H7 (cell line): Measurements from ENCODE around the gene IFNA17. TPM values are rescaled to one million over a fixed set of nuclear protein-coding genes. Genes with fewer than 3 reads are reported as not detected.
A peak's percentile ranks its signal among the peaks of the same experiment; 100 is the strongest.
"Not testable (repeated sequence)": the region's sequence is repeated elsewhere in the genome, so short reads cannot be mapped to it uniquely, and the experiment has no call there.

ENCODE experiments used
- DNase-seq: peaks from one replicate; pipeline ENCODE4 v3.0.0; 2012
- H3K27me3 ChIP-seq: 2 replicates; pipeline ENCODE4 v1.6.0; 2011; ENCODE audit warnings: mild to moderate bottlenecking, low read length; ENCODE audit not compliant: control insufficient read depth, insufficient read depth
- H3K36me3 ChIP-seq: replicated peaks from 2 replicates; pipeline ENCODE4 v1.5.1; 2011; ENCODE audit warnings: low read length; ENCODE audit not compliant: control insufficient read depth, insufficient read depth
- H3K4me3 ChIP-seq: 2 replicates; pipeline ENCODE4 v1.5.1; 2011; ENCODE audit warnings: low read depth, mild to moderate bottlenecking, control low read depth, low read length, moderate library complexity; ENCODE audit not compliant: insufficient read depth
- total RNA-seq: library from RNA; depleted of rRNA; stranded (reverse); fragments of >200 nt; shearing (Covaris generic); gene quantifications from 2 replicates; pipeline ENCODE4 v1.2.3, GENCODE V29; 2014; rRNA removed

Gene IFNA17
- not detected in 2 replicates for total RNA-seq

GRCh38 chr9:21228122-21228521 lies at the start of gene IFNA17:
TSS of gene IFNA17 (minus strand) at chr9:21228222. CDS start at chr9:21228173, 49 bp downstream.
- Histone ChIP-seq H3K4me3 (no peak within 1 kb of the TSS), H3K36me3 (no peaks in the 10 kb centered on the region), H3K27me3 (no peaks in the 10 kb centered on the region)
- DNase-seq: no peak

GRCh38 chr9:21268347-21268657 lies 40.3 kb upstream of the IFNA17 start:
- Histone ChIP-seq H3K4me3 (no peak overlapping the region), H3K27me3 (peaks cover 47% of the 10 kb centered on the region), H3K36me3 (no peaks in the 10 kb centered on the region)
- no peak for DNase-seq

- H3K36me3 ChIP-seq: no peaks in the 10 kb centered on the region
- H3K27me3 ChIP-seq: peaks cover 50% of the 10 kb centered on the region
- no peak overlapping the region for H3K4me3 ChIP-seq
- DNase-seq: no peak
These were observed 39.7 kb upstream of the IFNA17 start for GRCh38 chr9:21267485-21268346.

GRCh38 chr9:21266733-21267484 lies 38.9 kb upstream of the IFNA17 start:
- Histone ChIP-seq H3K4me3 (no peak overlapping the region), H3K36me3 (no peaks in the 10 kb centered on the region), H3K27me3 (peaks cover 51% of the 10 kb centered on the region)
- no peak for DNase-seq

GRCh38 chr9:21265421-21266189 lies 37.6 kb upstream of the IFNA17 start:
- no peak for DNase-seq
- Histone ChIP-seq H3K27me3 (peaks cover 52% of the 10 kb centered on the region), H3K36me3 (no peaks in the 10 kb centered on the region), H3K4me3 (no peak overlapping the region)

- H3K4me3 ChIP-seq: no peak overlapping the region
- DNase-seq: no peak
- no peaks in the 10 kb centered on the region; the same call in 1 of the 2 replicates for H3K27me3 ChIP-seq
- no peaks in the 10 kb centered on the region for H3K36me3 ChIP-seq
These were observed 27.7 kb upstream of the IFNA17 start for GRCh38 chr9:21255538-21256212.

GRCh38 chr9:21252721-21253547 lies 24.9 kb upstream of the IFNA17 start:
- Histone ChIP-seq H3K4me3 (no peak overlapping the region), H3K36me3 (no peaks in the 10 kb centered on the region), H3K27me3 (no peaks in the 10 kb centered on the region; the same call in 1 of the 2 replicates)
- peak; percentile 6 for DNase-seq

- no peak overlapping the region for H3K4me3 ChIP-seq
- H3K36me3 ChIP-seq: no peaks in the 10 kb centered on the region
- DNase-seq: no peak
- H3K27me3 ChIP-seq: no peaks in the 10 kb centered on the region; the same call in 1 of the 2 replicates
These were observed 23.6 kb upstream of the IFNA17 start for GRCh38 chr9:21251638-21252037.

- Histone ChIP-seq H3K36me3 (no peaks in the 10 kb centered on the region), H3K27me3 (no peaks in the 10 kb centered on the region; the same call in 1 of the 2 replicates), H3K4me3 (no peak overlapping the region)
- DNase-seq: no peak
These were observed 23.2 kb upstream of the IFNA17 start for GRCh38 chr9:21251190-21251589.

GRCh38 chr9:21244836-21245235 lies 16.8 kb upstream of the IFNA17 start:
- Histone ChIP-seq H3K27me3 (no peaks in the 10 kb centered on the region), H3K4me3 (no peak overlapping the region), H3K36me3 (no peaks in the 10 kb centered on the region)
- DNase-seq: no peak

- no peak within 1 kb of the TSS for H3K4me3 ChIP-seq
- no peaks in the 10 kb centered on the region for H3K36me3 ChIP-seq
- DNase-seq: no peak
- H3K27me3 ChIP-seq: no peaks in the 10 kb centered on the region
These were observed 11.9 kb upstream of the IFNA17 start, which contains the start of gene IFNA14 for GRCh38 chr9:21239911-21240310. TSS of gene IFNA14 (minus strand) at chr9:21240005. CDS start at chr9:21239935, 70 bp downstream.

GRCh38 chr9:21236360-21236714 lies 8.3 kb upstream of the IFNA17 start:
- not testable (repeated sequence) for H3K36me3 ChIP-seq, DNase-seq, H3K4me3 ChIP-seq, H3K27me3 ChIP-seq

GRCh38 chr9:21235468-21236359 lies 7.7 kb upstream of the IFNA17 start:
- DNase-seq: peak; percentile 16
- H3K4me3 ChIP-seq, H3K36me3 ChIP-seq, H3K27me3 ChIP-seq: not testable (repeated sequence)
